CD8-positive, alpha-beta memory T cell (primary cell): ENCODE results near the gene PKDCC. TPM values are rescaled to one million over a fixed set of nuclear protein-coding genes. Genes with fewer than 3 reads are reported as not detected.

Experiments used
- CTCF ChIA-PET: fragments of 350-600 bp; sonication (Branson Sonifier 250); formaldehyde crosslinking; loops from one replicate; lab custom pipeline; 2021; ENCODE audit warnings: antibody characterized with exemption; lab: Charles Lee
- POLR2A ChIA-PET: fragments of 350-600 bp; sonication (Branson Sonifier 250); formaldehyde crosslinking; loops from one replicate; lab custom pipeline; 2021; ENCODE audit warnings: antibody characterized with exemption; lab: Charles Lee
- DNase-seq, 5 donors: peaks; one replicate each; pipeline versions ENCODE4 v3.0.0 to v3.0.0-alpha.2; 2020 to 2022; ENCODE audit warnings: mixed read lengths in 1 of 5
- H3K27ac ChIP-seq: one replicate; pipeline ENCODE4 v1.7.0; 2013; ENCODE audit warnings: low read depth, mild to moderate bottlenecking, low read length, moderate library complexity
- H3K27me3 ChIP-seq: 2 replicates; pipeline ENCODE4 v1.7.0; 2013; ENCODE audit warnings: low read length, mild to moderate bottlenecking; ENCODE audit not compliant: insufficient read depth, poor library complexity, severe bottlenecking
- H3K36me3 ChIP-seq: 2 replicates; pipeline ENCODE4 v1.7.0; 2013; ENCODE audit warnings: mild to moderate bottlenecking, low read length, moderate library complexity; ENCODE audit not compliant: insufficient read depth
- H3K4me1 ChIP-seq: 2 replicates; pipeline ENCODE4 v1.7.0; 2013; ENCODE audit warnings: mild to moderate bottlenecking, low read length, moderate library complexity; ENCODE audit not compliant: insufficient read depth
- H3K4me3 ChIP-seq: 2 replicates; pipeline ENCODE4 v1.7.0; 2013; ENCODE audit warnings: mild to moderate bottlenecking, low read length
- H3K9me3 ChIP-seq: 2 replicates; pipeline ENCODE4 v1.7.0; 2013; ENCODE audit warnings: mild to moderate bottlenecking, low read length
- H3K27ac Mint-ChIP-seq, 8 donors: one replicate each; pipeline ENCODE4 v1.8.0; 2020 to 2021; ENCODE audit warnings: mixed read lengths in 8 of 8, mild to moderate bottlenecking in 6 of 8, inconsistent platforms in 3 of 8, moderate library complexity in 3 of 8
- H3K27me3 Mint-ChIP-seq, 2 donors: one replicate each; pipeline ENCODE4 v1.8.0; 2020 to 2021; ENCODE audit warnings: mixed read lengths in 2 of 2, mild to moderate bottlenecking in 1 of 2, moderate library complexity in 1 of 2
- H3K36me3 Mint-ChIP-seq, 3 donors: one replicate each; pipeline ENCODE4 v1.8.0; 2020 to 2021; ENCODE audit warnings: mixed read lengths in 3 of 3, inconsistent platforms in 1 of 3, mild to moderate bottlenecking in 1 of 3
- H3K4me1 Mint-ChIP-seq, 3 donors: one replicate each; pipeline ENCODE4 v1.8.0; 2020 to 2021; ENCODE audit warnings: mixed read lengths in 3 of 3, inconsistent platforms in 1 of 3, mild to moderate bottlenecking in 1 of 3
- H3K4me3 Mint-ChIP-seq, 7 donors: one replicate each; pipeline ENCODE4 v1.8.0; 2020 to 2021; ENCODE audit warnings: mixed read lengths in 7 of 7, mild to moderate bottlenecking in 6 of 7, moderate library complexity in 4 of 7, inconsistent platforms in 2 of 7
- H3K9me3 Mint-ChIP-seq, 5 donors: one replicate each; pipeline ENCODE4 v1.8.0; 2020 to 2022; ENCODE audit warnings: mixed read lengths in 5 of 5, mild to moderate bottlenecking in 3 of 5, moderate library complexity in 2 of 5, inconsistent platforms in 1 of 5
- polyA plus RNA-seq: library from polyadenylated mRNA; unstranded; fragments of 300-500 nt; fragmentation: Illumina TruSeq; gene quantifications from one replicate; pipeline ENCODE4 v1.2.3, GENCODE V29; 2021
- total RNA-seq, 2 experiments: library from RNA; stranded (reverse); gene quantifications; one replicate each; pipeline ENCODE4 v1.2.3, GENCODE V29; 2021

Gene PKDCC
- total and polyA plus RNA-seq, 3 experiments from 2014 or later, result 0.28 to 0.78 TPM; not detected in 1

- Mint-ChIP-seq H3K27me3 (peaks cover 22 to 42% of the 10 kb centered on the region in 2 donors), H3K4me1 (peaks cover 4 to 11% (median 5%) of the 10 kb centered on the region in 3 donors), H3K9me3 (no peaks in the 10 kb centered on the region), H3K4me3 (peak overlapping the region in 6 of 7 donors; percentile 69 to 84 (median 73)), H3K36me3 (no peaks in the 10 kb centered on the region), H3K27ac (peak overlapping the region in 1 of 8 donors; percentile 32)
- Histone ChIP-seq H3K4me1 (peaks cover 5% of the 10 kb centered on the region), H3K27me3 (peaks cover 5% of the 10 kb centered on the region), H3K36me3 (no peaks in the 10 kb centered on the region), H3K27ac (peak overlapping the region; percentile 9), H3K4me3 (no peak overlapping the region), H3K9me3 (no peaks in the 10 kb centered on the region)
- no peak for DNase-seq
- ChIA-PET CTCF (interaction anchor here (1.0 kb wide), 1 partner anchor 180 kb away, joined by 3 read pairs; no protein-coding TSS in a partner anchor), POLR2A (no interaction called here)
Measured at GRCh38 chr2:42049221-42050009, 1.6 kb downstream of the PKDCC start.

GRCh38 chr2:42050010-42050702 is 2.3 kb downstream of the PKDCC start:
- Mint-ChIP-seq H3K9me3 (no peaks in the 10 kb centered on the region), H3K4me1 (peaks cover 4 to 11% (median 5%) of the 10 kb centered on the region in 3 donors), H3K36me3 (no peaks in the 10 kb centered on the region), H3K27me3 (peaks cover 22 to 42% of the 10 kb centered on the region in 2 donors), H3K4me3 (peak overlapping the region in 5 of 7 donors; percentile 19 to 73 (median 51)), H3K27ac (peak overlapping the region in 1 of 8 donors; percentile 43)
- Histone ChIP-seq H3K4me3 (no peak overlapping the region), H3K27ac (no peak overlapping the region), H3K27me3 (peaks cover 5% of the 10 kb centered on the region), H3K36me3 (no peaks in the 10 kb centered on the region), H3K4me1 (peaks cover 5% of the 10 kb centered on the region), H3K9me3 (no peaks in the 10 kb centered on the region)
- ChIA-PET POLR2A (no interaction called here), CTCF (interaction anchor here (0.6 to 1.0 kb wide), 2 partner anchors 16 to 181 kb away, joined by 3 read pairs; no protein-coding TSS in a partner anchor)
- no peak for DNase-seq

- DNase-seq, result no peak
- peaks cover 22 to 42% of the 10 kb centered on the region in 2 donors for H3K27me3 Mint-ChIP-seq
- H3K27me3 ChIP-seq, result peaks cover 5% of the 10 kb centered on the region
- no peaks in the 10 kb centered on the region for H3K9me3 ChIP-seq
- H3K27ac ChIP-seq, result no peak overlapping the region
- no peaks in the 10 kb centered on the region for H3K36me3 Mint-ChIP-seq
- POLR2A ChIA-PET, result no interaction called here
- H3K4me1 ChIP-seq, result peaks cover 5% of the 10 kb centered on the region
- peaks cover 4 to 11% (median 5%) of the 10 kb centered on the region in 3 donors for H3K4me1 Mint-ChIP-seq
- CTCF ChIA-PET, result interaction anchor here (0.6 kb wide), 1 partner anchor 17 kb away, joined by 3 read pairs; no protein-coding TSS in a partner anchor
- H3K9me3 Mint-ChIP-seq, result no peaks in the 10 kb centered on the region
- H3K36me3 ChIP-seq, result no peaks in the 10 kb centered on the region
- H3K4me3 ChIP-seq, result no peak overlapping the region
- H3K27ac Mint-ChIP-seq, result peak overlapping the region in 1 of 8 donors; percentile 43
- peak overlapping the region in 2 of 7 donors; percentile 19 to 73 for H3K4me3 Mint-ChIP-seq
Measured at GRCh38 chr2:42050703-42051542, 3.1 kb downstream of the PKDCC start.

GRCh38 chr2:42051543-42052235 is 3.9 kb downstream of the PKDCC start:
- peaks cover 5% of the 10 kb centered on the region for H3K4me1 ChIP-seq
- H3K27ac Mint-ChIP-seq, result no peak overlapping the region
- ChIA-PET POLR2A (no interaction called here), CTCF (no interaction called here)
- peaks cover 3 to 10% (median 4%) of the 10 kb centered on the region in 3 donors for H3K4me1 Mint-ChIP-seq
- H3K36me3 Mint-ChIP-seq, result no peaks in the 10 kb centered on the region
- peak overlapping the region in 1 of 7 donors; percentile 38 for H3K4me3 Mint-ChIP-seq
- H3K27me3 ChIP-seq, result peaks cover 4% of the 10 kb centered on the region
- no peaks in the 10 kb centered on the region for H3K9me3 Mint-ChIP-seq
- peaks cover 22 to 43% of the 10 kb centered on the region in 2 donors for H3K27me3 Mint-ChIP-seq
- H3K4me3 ChIP-seq, result no peak overlapping the region
- H3K36me3 ChIP-seq, result no peaks in the 10 kb centered on the region
- DNase-seq, result no peak
- no peak overlapping the region for H3K27ac ChIP-seq
- H3K9me3 ChIP-seq, result no peaks in the 10 kb centered on the region

- H3K36me3 ChIP-seq, result no peaks in the 10 kb centered on the region
- no peaks in the 10 kb centered on the region for H3K27me3 ChIP-seq
- Mint-ChIP-seq H3K4me1 (peaks cover 0 to 5% (median 0%) of the 10 kb centered on the region in 3 donors), H3K36me3 (no peaks in the 10 kb centered on the region), H3K4me3 (peak overlapping the region in 1 of 7 donors; percentile 65), H3K9me3 (no peaks in the 10 kb centered on the region), H3K27ac (no peak overlapping the region), H3K27me3 (peaks cover 20 to 42% of the 10 kb centered on the region in 2 donors)
- DNase-seq, result no peak
- CTCF ChIA-PET, result no interaction called here
- no peaks in the 10 kb centered on the region for H3K9me3 ChIP-seq
- no peak overlapping the region for H3K4me3 ChIP-seq
- POLR2A ChIA-PET, result no interaction called here
- H3K4me1 ChIP-seq, result no peaks in the 10 kb centered on the region
- H3K27ac ChIP-seq, result no peak overlapping the region
Measured at GRCh38 chr2:42052702-42053481, 5.1 kb downstream of the PKDCC start.

GRCh38 chr2:42053482-42053790 is 5.6 kb downstream of the PKDCC start:
- no peak for DNase-seq
- no peak overlapping the region for H3K27ac Mint-ChIP-seq
- H3K9me3 Mint-ChIP-seq, result no peaks in the 10 kb centered on the region
- no peak overlapping the region for H3K4me3 ChIP-seq
- ChIA-PET CTCF (no interaction called here), POLR2A (no interaction called here)
- no peaks in the 10 kb centered on the region for H3K27me3 ChIP-seq
- no peaks in the 10 kb centered on the region for H3K4me1 ChIP-seq
- H3K27ac ChIP-seq, result no peak overlapping the region
- peaks cover 20 to 42% of the 10 kb centered on the region in 2 donors for H3K27me3 Mint-ChIP-seq
- no peaks in the 10 kb centered on the region for H3K36me3 Mint-ChIP-seq
- peak overlapping the region in 1 of 7 donors; percentile 65 for H3K4me3 Mint-ChIP-seq
- peaks cover 0 to 5% (median 0%) of the 10 kb centered on the region in 3 donors for H3K4me1 Mint-ChIP-seq
- no peaks in the 10 kb centered on the region for H3K36me3 ChIP-seq
- H3K9me3 ChIP-seq, result no peaks in the 10 kb centered on the region
